Measurements from ENCODE around the gene TAS2R1.
"Not testable (repeated sequence)": the region's sequence is repeated elsewhere in the genome, so short reads cannot be mapped to it uniquely, and the experiment has no call there.

TAS2R1 gene

DNA sequence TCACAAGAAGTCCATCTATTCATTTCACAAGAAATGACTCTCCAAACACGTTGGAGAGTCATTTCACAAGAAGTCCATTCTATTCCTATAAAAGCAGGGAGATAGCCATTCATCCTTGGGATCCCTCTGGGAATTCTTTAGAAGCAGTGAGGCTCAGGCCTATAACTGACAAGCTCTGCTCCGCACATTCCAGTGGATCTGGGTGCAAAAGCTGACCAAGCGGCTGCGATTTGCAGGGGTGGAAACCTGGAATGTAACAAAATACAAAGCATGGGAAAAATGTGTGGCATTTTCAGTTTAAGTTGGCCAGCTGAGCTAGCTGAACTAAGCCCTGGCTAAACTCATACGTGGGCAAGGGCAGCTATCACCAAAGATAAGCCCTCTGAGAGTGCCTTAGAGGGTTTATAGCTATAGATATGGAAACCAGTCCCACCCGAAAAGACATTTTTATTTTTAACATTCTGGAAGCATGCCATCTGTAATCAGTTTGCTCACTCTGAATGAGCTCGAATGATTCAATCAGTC, 8.7 kb downstream of the TAS2R1 start:
- no peak for DNase-seq

DNA sequence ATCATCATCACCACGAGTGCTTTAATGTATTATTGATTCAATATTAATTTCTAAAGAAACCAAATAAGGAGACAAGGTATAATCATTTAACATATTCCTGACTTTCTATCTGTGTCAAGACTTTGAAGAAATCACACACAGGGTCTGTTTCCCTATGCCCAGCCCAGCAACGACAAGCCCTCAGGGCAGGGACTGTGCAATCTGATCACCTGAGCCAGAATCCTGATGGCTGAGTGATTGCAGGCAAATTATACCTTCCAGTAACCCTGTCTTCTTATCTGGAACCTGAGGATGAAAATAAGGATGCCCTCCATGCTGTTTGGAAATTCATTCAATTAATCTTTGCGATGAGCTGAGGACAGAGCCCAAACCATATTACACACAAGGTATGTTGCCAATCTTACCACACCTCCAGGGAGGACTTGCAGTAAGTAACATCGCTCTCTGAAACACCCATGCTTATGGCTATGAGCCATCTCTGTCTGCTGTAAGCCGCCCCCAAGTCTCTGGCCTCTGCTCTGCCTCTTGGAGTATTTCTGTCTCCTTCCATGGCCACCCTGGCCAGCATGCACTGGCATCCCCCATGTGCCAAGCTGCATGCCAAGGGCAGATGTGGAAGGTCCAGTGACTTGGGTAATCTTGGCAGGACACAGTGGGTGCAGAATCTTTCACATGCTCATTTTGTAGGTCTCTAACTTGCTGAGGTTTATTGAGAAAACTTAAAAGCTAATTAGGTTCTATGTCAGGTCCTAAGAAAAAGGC, 10.6 kb downstream of the TAS2R1 start:
- DNase-seq, result no peak

DNA sequence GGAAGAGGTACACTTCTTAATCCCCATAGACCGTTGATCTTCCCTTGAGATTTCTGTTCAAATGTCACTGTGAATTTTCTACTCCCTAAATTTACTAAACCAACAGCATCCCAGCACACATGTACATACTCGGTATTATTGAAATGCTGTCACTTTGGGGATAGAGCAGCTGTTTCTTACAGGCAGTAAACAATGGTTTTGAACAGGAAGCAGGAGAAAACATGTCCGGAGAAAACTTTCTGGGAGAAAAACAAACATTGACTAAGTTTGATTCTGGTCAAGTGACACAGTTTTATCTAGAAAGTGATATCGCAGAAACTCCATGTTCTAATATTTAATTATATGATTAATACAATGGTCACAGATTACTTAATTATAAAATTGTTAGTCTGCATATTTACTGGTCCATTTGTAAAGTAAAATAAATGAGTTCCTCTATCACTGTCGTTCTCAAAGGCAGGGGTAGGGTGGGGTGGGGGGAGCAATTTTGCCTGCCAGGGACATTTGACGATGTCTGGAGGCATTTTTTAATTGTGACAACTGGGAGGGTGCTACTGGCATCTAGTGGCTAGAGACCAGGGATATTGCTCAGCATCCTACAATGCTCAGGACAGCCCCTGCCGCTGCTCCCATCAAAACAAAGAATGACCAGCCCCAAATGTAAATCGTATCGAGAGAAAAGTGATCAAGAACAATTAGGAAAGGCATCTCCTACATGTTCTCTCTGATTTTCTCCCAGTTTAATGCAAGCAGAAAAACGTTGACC, 12.2 kb downstream of the TAS2R1 start:
- DNase-seq, result no peak

DNA sequence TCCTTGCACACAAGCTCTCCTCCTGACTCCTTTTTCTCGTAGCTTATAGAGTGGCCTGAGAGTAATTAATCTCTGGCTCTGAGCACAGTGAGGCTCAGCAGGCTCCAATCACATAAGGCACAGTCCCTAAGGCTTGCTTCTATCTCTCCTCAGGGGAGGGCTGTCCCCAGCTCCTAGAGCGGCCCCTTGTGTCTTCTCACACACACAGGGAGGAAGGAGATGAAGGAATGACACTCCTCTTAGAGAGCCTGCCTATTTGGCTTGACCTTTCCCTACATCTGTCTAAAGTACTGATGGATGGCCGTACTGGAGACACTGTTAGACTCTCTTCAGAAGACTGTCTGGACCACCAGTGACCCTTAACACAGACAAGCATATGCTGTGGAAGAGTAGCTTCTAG, 12.9 kb downstream of the TAS2R1 start:
- DNase-seq, result no peak

GRCh38 chr5:9615331-9615730, 14.8 kb downstream of the TAS2R1 start:
- no peak for DNase-seq

GRCh38 chr5:9613360-9613759, 16.8 kb downstream of the TAS2R1 start:
- DNase-seq, result no peak

GRCh38 chr5:9610969-9611368, 19.2 kb downstream of the TAS2R1 start:
- DNase-seq, result no peak

DNA sequence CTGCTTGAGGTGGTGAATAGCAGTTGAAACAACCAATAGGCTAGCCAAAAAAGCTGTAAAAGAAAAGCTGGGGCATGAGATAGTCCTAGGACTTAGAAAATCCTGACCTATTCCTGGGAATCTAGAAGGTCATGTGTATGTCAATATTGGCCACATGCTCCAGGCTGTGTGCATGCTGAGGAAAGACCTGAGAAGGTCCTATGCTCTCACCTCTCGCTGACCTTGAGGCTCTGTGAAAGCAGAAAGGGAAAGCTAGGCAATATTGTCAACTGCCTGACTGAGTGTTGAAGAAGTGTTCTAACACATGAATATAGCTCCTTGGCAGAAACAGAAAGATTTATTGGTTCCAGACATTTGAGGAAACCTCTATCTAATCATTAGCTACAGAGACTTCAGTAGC, 19.8 kb downstream of the TAS2R1 start:
- DNase-seq, result no peak

GRCh38 chr5:9608093-9608492, 22.1 kb downstream of the TAS2R1 start:
- no peak for DNase-seq

GRCh38 chr5:9605041-9605838, 24.9 kb downstream of the TAS2R1 start:
- DNase-seq, result no peak

- DNase-seq, result no peak
Observed at GRCh38 chr5:9604416-9604815, 25.7 kb downstream of the TAS2R1 start.

DNA sequence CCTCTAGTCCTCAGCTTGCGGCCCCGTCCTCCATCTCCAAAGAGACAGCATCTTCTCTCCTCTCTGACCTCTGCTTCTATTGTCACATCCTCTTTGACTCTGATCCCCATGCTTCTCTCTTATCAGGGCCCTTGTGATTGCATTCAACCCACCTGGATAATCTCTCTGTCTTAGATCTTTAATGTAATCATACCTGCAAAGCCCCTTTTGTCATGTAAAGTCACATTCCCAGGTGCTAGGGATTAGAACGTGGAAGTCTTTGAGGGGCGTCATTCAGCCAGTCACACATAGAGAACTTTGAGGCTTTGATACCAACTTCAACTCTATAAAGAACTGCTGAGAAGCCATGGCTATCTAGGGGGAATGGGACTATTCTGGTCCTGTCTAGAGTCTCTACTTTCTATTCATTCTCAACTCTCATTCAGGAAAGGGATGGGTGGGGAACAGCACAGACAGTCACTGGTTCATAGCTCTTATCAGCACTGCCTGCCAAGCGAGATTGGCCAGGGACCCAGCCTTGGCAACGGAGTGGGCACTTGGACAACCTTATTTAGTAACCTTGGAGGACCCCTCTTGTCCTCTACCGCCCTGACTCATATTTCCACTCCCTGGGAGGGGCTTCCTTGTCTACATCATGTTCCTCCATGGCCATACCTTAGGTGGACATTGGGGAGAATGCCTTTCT, 29.0 kb downstream of the TAS2R1 start:
- DNase-seq, result no peak

GRCh38 chr5:9599391-9599790, 30.8 kb downstream of the TAS2R1 start:
- no peak for DNase-seq

DNA sequence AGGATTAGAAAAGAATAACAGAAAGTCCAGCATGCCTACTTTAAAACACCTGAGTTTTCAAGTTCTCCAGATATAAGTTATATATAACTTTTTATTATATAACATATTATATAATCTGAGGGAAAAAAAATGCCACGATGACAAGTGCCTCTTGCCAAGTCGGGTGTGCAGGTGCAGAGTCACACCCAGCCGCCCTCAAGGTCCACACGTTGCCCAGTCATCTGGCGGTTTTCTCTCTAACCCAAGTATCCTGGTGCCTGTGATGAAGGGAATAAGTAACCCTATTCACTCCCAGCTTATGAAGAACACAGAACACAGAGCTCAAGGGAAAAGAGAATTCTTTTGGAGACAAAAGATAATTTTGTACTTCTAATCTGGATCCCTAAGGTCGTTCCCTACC, 31.8 kb downstream of the TAS2R1 start:
- DNase-seq, result not testable (repeated sequence)

DNA sequence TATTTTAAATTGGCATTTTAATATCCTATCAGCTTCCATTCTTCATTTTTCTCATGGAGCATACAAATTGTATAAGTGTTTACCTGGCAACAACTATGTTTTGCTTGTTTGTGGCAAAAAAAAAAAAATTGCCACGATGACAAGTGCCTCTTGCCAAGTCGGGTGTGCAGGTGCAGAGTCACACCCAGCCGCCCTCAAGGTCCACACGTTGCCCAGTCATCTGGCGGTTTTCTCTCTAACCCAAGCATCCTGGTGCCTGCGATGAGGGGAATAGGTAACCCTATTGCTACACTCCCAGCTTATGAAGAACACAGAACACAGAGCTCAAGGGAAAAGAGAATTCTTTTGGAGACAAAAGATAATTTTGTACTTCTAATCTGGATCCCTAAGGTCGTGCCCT, 32.8 kb downstream of the TAS2R1 start:
- DNase-seq, result not testable (repeated sequence)

- no peak for DNase-seq
Observed at GRCh38 chr5:9596824-9597223, 33.3 kb downstream of the TAS2R1 start.

- DNase-seq, result no peak
Observed at GRCh38 chr5:9596171-9596780, 33.9 kb downstream of the TAS2R1 start.

GRCh38 chr5:9594913-9595312, 35.2 kb downstream of the TAS2R1 start:
- no peak for DNase-seq

DNA sequence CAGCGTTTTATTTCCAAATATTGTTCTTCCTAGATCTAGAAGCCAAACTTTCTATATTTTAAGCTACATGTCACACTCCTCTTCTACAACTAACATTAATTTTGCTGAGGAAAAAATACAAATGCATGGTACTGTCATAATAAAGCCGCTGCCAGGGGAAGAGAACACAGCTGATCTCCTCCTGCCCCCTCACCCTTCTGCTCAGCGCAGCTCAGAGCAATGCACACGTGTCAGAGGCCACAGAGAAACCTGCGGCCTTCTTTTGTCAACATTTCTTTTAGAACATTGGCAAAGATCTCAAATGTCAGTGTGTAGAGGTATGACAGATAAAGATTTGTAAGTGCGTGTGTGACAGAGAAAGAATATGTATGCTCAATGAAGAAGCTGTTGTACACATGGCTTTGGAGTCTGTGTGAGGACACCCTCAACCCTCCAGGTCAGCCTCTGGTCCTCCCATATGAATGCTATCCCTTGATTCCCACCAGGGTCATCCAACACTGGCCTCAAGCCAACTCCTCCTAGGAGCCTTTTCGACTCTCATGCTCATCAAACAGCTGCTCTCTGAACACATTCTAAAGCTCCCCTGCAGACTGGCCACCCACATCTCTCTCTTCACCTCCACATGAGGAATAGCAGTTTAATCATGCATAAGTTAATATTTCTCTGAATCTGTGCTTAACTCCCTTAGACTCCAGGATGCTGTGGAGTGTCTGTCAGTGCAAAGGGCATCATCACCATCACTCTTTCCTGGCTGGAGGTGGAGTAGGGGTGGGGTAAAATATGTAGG, 40.9 kb downstream of the TAS2R1 start:
- no peak for DNase-seq

GRCh38 chr5:9588254-9588653, 41.9 kb downstream of the TAS2R1 start:
- no peak for DNase-seq

GRCh38 chr5:9587135-9587534, 43.0 kb downstream of the TAS2R1 start:
- DNase-seq, result no peak

DNA sequence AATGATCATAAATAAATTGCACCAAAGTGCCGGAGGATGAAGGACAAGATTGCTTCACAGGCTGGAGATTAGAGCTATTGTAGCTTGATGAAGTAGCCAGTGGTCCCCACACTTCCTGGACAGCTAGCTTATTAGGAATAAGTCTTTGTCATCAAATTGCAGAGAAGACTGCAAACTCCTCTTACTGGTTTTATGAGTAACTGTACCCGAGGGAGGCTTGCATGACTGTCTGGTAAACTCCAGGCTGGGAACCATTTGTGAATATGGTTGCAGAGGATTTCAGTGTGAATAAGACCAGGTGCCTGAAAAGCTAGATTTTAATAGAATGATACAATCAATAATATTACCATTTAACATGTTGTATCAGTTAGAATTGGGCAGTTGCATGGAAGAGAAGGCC, 47.7 kb downstream of the TAS2R1 start:
- no peak for DNase-seq
